Stimulated activated CD4-positive, alpha-beta T cell treated with anti-CD3 and anti-CD28 coated beads, Interleukin-12 subunit alpha, Interleukin-12 subunit beta, amount 100 ng/mL, for 24 hours (primary cell): ENCODE results near the gene SLC10A7.

ENCODE experiments used
- DNase-seq, 2 experiments: peaks; one replicate each; pipeline ENCODE4 v3.0.0-alpha.2; 2020; ENCODE audit warnings: low read depth in 2 of 2

The SLC10A7 gene

DNA sequence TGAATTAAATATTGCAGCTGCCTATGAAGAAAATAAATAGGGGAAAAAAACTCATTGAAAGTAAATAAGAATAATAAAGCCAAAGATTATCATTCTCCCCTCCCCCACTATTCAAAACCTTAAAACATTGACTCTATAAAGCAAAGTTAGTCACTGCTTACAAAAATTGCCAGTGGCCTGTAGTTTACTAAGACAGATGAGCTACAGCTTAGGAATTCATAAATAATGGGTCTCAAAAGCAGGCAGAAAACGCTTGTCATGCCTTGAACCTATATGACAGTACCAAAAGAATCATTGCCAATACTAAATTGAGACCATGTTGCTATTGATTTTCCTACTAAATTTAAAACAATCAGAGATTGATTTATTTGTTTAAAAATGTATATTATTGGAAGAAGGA lies 78.9 kb downstream of the SLC10A7 start:
- DNase-seq, result no peak

GRCh38 chr4:146439999-146440398 lies 81.7 kb downstream of the SLC10A7 start:
- no peak for DNase-seq

DNA sequence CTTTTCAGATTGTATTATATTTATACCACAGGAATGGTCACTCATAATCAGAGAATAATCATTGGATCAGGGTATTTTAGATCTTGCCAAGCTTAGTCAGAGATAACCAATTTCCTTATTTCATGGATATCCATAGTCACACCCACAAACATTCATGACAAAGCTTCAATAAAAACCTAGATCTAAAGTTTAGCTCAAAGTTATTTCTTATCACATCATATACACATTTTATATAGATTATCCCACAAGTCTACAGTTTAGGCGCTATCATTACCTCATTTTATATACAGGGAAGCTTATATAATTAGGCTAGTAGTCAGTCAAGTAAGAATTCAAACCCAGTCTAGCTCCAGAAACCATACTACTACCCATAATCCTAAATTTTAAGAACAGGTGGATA lies 82.3 kb downstream of the SLC10A7 start:
- DNase-seq, result no peak

- no peak for DNase-seq
Observed at GRCh38 chr4:146437778-146438177, 84.0 kb downstream of the SLC10A7 start.

GRCh38 chr4:146436423-146437162 lies 85.1 kb downstream of the SLC10A7 start:
- DNase-seq, result no peak

DNA sequence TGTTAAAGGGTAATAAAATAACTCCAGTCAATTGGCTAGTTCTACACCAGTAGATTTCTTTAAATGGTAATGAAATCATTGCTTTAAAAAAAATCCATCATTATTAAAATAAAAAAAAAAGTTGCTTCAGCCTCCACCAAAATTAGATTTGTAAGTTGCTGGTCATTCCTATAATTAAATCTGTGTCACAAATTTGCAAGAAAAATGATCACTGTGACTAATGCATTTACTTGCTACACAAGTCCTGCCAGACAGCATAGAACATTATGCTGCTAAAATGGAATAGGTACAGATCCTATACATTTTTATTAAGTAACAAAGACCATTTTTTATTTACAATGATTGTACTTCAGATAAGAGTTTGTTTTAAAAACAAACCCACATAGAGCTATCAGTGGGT lies 85.8 kb downstream of the SLC10A7 start:
- no peak for DNase-seq

DNA sequence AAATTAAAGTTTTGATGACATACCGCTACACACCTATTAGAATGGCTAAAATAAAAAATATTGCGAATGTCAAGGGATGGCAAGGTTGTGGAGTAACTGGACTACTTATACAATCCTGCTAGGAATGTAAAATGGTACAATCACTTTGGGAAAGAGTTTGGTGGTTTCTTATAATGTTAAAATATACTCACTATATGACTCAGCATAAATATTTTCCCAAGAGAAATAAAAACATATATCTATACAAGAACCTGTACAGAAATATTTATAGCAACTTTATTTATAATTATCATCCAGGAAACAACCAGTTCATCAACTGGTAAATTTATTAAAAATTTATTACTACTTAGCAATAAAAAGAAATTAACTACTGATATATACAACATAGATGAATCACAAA lies 89.7 kb downstream of the SLC10A7 start:
- no peak for DNase-seq

DNA sequence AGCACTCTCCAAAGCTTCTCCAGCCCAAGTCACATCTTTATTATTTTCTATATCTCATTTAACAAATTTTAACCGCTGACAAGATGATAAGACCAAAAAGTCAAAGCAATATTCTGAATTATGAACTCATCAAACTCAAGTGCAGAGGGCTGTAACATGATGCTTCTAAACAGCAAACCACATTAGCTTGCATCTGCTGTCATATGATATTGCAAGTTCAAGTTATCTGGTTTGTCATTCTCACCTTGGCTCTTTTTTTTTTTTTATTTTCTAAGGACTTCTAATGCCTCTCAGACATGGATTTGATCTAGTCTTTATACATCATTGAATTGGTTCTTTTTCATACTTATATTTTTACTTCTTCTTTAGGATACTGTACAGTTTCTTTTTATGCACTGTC lies 93.4 kb downstream of the SLC10A7 start:
- DNase-seq, result no peak

GRCh38 chr4:146417822-146418221 lies 103.9 kb downstream of the SLC10A7 start:
- no peak for DNase-seq

DNA sequence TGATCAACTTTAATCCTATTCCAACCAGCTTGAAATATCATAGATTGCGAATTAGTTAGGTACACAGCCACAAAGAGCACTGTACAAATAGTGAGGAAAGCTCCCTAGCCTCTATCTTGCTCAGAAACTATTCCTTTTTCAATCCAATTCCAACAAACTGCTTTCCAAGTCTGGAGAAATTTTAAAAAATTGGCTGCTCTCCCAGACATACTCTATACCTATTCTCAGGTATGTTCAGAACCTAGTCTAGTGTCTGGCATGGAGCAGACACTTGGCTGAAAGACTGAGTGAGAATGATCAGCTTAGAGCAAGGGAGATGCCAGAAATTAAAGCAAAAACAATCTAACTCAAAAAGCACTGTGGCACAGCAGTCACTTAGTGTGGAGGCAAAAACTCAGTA lies 105.9 kb downstream of the SLC10A7 start:
- no peak for DNase-seq

GRCh38 chr4:146407669-146408084 lies 114.1 kb downstream of the SLC10A7 start:
- no peak for DNase-seq

DNA sequence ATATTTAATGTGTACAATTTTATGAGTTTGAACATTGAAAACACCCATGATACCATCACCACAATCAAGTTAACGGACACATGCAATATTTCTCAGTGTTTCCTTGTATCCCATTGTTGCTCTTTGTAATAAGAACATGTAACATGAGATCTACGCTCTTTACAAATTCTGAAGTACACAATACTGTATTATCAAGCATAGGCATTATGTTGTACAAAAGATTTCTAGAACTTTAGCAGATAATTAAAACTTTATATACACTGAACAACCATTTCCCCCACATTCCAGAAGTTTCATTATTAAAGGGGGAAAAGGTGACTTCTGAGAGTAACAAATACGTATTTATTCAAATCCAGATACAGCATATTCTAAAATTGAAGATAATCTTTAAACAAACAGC lies 114.5 kb downstream of the SLC10A7 start:
- DNase-seq, result no peak

DNA sequence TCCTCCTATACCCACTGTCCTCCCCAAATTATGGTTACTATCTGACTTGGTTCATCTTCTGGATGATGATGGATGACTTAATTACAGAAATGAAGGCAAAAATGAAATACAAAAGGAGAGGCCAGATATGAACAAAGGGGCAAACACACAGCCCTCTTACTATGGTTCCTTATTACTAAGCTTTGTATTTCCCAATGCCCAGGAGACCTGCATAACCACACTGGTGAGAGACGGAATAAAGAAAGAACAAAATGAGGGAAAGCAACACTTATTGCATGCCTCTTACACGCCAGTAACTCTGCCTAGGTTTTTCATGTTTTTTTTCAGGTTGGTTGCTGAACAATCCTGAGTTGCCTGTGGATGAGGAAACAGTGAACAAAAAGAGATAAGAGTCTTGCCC lies 120.5 kb downstream of the SLC10A7 start:
- DNase-seq, result no peak

- no peak for DNase-seq
Observed at GRCh38 chr4:146398896-146399445, 122.8 kb downstream of the SLC10A7 start.

DNA sequence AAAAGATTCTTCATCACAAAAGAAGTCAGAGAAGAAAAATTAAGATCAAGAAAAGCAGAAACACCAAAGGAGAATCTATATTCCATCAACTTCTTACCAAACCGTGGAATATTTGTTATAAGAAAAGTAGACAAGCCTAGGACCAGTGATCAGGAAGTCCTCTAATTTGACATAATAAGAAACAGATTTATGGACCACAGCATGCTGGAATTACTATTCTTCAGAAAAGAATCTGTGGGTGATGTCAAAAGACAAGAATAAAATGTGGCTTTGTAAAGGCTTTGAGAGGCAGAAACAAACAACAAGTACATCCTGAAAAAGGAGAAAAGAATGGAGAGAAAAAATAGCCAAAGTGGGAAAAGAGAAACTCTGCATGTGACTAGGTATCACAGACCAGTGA lies 123.3 kb downstream of the SLC10A7 start:
- no peak for DNase-seq

DNA sequence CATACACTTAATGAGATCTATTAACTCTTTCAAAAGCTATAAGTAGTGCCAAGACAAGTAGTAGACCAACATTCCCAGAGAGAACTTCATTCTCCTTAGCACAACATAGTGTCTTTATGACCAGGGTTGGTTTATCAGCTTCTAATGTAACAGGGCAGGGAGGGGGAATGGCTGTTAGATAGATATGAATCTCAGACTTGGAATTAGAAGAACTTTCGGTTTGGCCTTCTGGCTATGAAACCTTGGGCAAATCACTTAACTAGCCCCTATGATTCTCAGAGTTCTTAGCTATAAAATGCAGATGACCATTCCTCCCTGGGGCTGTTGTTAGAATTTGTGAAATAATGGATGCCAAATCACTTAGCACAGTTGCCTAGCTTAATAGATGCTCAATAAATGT lies 132.2 kb downstream of the SLC10A7 start:
- no peak for DNase-seq

GRCh38 chr4:146382194-146382593 lies 139.5 kb downstream of the SLC10A7 start:
- DNase-seq, result no peak

GRCh38 chr4:146381263-146381872 lies 140.4 kb downstream of the SLC10A7 start:
- DNase-seq, result no peak

GRCh38 chr4:146379744-146380143 lies 142.0 kb downstream of the SLC10A7 start:
- DNase-seq, result no peak

DNA sequence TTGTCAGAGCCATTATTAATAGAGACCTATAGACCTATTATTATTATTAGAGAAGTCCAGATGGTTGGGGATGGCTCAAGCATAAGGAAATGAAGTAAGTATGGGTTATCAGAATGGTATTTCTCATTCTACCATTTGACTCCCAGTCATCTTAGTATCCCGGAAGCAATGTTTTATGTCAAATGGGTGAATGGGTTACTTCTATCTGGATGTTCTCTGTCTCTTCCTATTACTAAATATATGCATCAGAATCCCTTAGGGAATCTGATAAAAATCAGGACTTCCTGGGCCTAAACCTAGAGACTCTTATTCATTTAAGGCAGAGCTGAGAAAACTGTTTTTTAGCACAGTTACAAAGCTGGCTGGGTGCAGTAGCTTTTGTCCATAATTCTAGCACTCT lies 149.9 kb downstream of the SLC10A7 start:
- no peak for DNase-seq

DNA sequence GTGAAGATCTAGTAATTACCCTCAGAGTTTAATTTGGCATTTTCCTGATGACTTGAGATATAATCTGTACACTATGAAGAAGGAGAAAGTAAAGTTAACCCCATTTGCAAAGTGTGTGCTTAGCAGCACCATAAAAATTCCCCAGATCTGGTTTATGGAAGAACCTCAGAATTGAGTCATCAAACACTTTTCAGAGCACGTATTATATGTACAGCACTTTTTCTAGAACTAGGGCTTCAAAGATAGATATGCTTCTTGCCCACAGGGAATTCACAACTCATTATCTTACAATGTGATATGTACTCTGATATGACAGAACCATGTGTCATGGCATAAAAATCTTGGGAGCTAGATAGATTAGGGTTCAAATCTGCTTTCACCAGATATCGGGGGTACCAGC lies 150.9 kb downstream of the SLC10A7 start:
- no peak for DNase-seq

DNA sequence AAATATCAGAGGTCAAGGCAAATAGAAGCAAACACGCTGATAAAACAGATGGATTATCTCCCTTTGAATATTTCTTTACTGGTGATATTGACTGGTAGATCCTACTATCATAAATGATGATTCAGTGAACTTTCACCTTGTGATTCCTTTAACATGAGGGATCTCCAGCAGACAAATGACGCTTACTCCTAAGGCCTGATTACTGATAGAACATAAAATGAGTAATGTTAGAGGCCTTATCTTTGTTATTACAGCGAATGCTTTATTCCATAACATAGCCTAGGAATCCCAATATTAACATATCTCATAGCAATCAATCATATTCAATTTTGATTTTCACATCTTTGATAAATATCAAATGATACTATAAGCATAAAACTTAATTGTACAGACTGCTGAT lies 152.3 kb downstream of the SLC10A7 start:
- DNase-seq, result no peak

GRCh38 chr4:146368209-146368608 lies 153.5 kb downstream of the SLC10A7 start:
- DNase-seq, result no peak
